Heart right ventricle (tissue), 16 donors: ENCODE measurements around the gene AGAP9. TPM values are rescaled to one million over a fixed set of nuclear protein-coding genes. Genes with fewer than 3 reads are reported as not detected.
"Not testable (repeated sequence)": the region's sequence is repeated elsewhere in the genome, so short reads cannot be mapped to it uniquely, and the experiment has no call there.

Experiments used
- ATAC-seq, 8 donors: fragments of 200-7000 bp; cut with Tn5 transposase; one replicate each; pipeline ENCODE4 v1.9.1; 2020; ENCODE audit warnings: mild to moderate bottlenecking in 8 of 8, moderate library complexity in 8 of 8, moderate number of reproducible peaks in 1 of 8
- DNase-seq, 2 donors: peaks; one replicate each; pipeline ENCODE4 v3.0.0-alpha.2; 2020
- H3K27ac ChIP-seq, 10 donors: fragments of 200-600 bp; sonication (generic) in 2 of 10; one replicate each; pipeline versions ENCODE4 v1.5.0 to v1.8.0; 2020 to 2022; ENCODE audit warnings: mild to moderate bottlenecking in 3 of 10
- H3K27me3 ChIP-seq, 7 donors: fragments of 200-600 bp; one replicate each; pipeline ENCODE4 v1.8.0; 2021 to 2022; ENCODE audit warnings: mild to moderate bottlenecking in 2 of 7
- H3K36me3 ChIP-seq, 9 donors: fragments of 200-600 bp; sonication (generic) in 1 of 9; one replicate each; pipeline versions ENCODE4 v1.5.0 to v1.8.0; 2020 to 2022; ENCODE audit warnings: mild to moderate bottlenecking in 2 of 9
- H3K4me1 ChIP-seq, 9 donors: fragments of 200-600 bp; sonication (generic) in 1 of 9; one replicate each; pipeline versions ENCODE4 v1.5.0 to v1.8.0; 2020 to 2022; ENCODE audit warnings: mild to moderate bottlenecking in 4 of 9
- H3K4me3 ChIP-seq, 10 donors: fragments of 200-600 bp; sonication (generic) in 2 of 10; one replicate each; pipeline versions ENCODE4 v1.5.0 to v1.8.0; 2020 to 2022; ENCODE audit warnings: mild to moderate bottlenecking in 7 of 10, moderate library complexity in 2 of 10
- H3K9me3 ChIP-seq, 11 donors: fragments of 200-600 bp in 10 of 11; sonication (generic) in 2 of 11; one replicate each; pipeline versions ENCODE4 v1.5.0 to v1.8.0; 2013 to 2022; ENCODE audit warnings: mild to moderate bottlenecking in 2 of 11, control low read depth in 1 of 11, moderate library complexity in 1 of 11
- CTCF ChIP-seq, 9 donors: fragments of 200-600 bp; sonication (generic) in 2 of 9; IDR thresholded peaks; one replicate each; pipeline versions ENCODE4 v1.5.0 to v1.8.0; 2021 to 2022; ENCODE audit warnings: antibody characterized with exemption in 9 of 9, mild to moderate bottlenecking in 5 of 9, moderate library complexity in 1 of 9
- WGBS, 2 donors: extraction: QIAGEN DNeasy Blood & Tissue Kit; methylation state at CpG; one replicate each; pipeline ENCODE4 v1.1.7; 2013; ENCODE audit warnings: inconsistent platforms in 1 of 2; 5-methylcytosine and 5-hydroxymethylcytosine counted together
- intact Hi-C, 10 donors: fragments of 100-400 bp; cut with DNase I; formaldehyde crosslinking; loops; one replicate each; pipeline versions ENCODE4 v1.11.1 to v1.14.2; 2022
- polyA plus RNA-seq, 2 donors: library from polyadenylated mRNA; stranded (reverse); fragments of 200-250 nt; gene quantifications; one replicate each; pipeline ENCODE4 v1.2.3, GENCODE V29; 2013
- total RNA-seq, 10 donors: library from RNA; stranded (reverse); fragmentation: NEBNext Ultra II Directional in 3 of 10; extraction: Animal tissue kit (Norgen Biotek cat#: 25700) in 3 of 10; gene quantifications; one replicate each; pipeline versions ENCODE4 v1.2.1 to v1.2.4, GENCODE V29; 2021 to 2023
- donor health status: Arrhythmogenic right ventricular cardiomyopathy.
- donor health status: ischemic (EF 13 %, LVEDD 7.1; RV severe dilation, severe dysfunction).
- donor health status: healthy with polysubstance abuse.
- donor health status: DM: no; HTN: yes; CAD: no.
- donor health status: DM: no; HTN: no; CAD: no.
- donor health status: ischemic (EF 25% LVEDD 6.9; RV normal size, moderate dysfunction).
- donor health status: ischemic (EF 25% LVEDD 5.7; RV mildly dilated, moderate dysfunction).
- donor health status: healthy.
- donor health status: DM: yes; HTN: yes; CAD: no.
- donor health status: Ischemic cardiomyopathy.
- donor health status: ischemic (EF 35%, LVEDD 5.7; RV mildly dilated, moderate dysfunction).
- donor health status: nonischemic (EF 11% LVEDD 7.7; RV severe dilation, severe dysfunction).
- donor health status: DM: yes; HTN: yes; CAD: no.
- donor health status: PGD.
- donor health status: ischemic (EF 29% LVEDD 5.4; RV normal size, mild dysfunction).
- donor health status: nonischemic (EF 23%, LVEDD 6.1; RV moderate dilation, normal function).

Gene AGAP9
- total and polyA plus RNA-seq, 12 donors, result 1.4 to 24.7 (median 2.5) TPM

- H3K36me3 ChIP-seq, H3K9me3 ChIP-seq, H3K4me1 ChIP-seq, H3K27ac ChIP-seq, H3K27me3 ChIP-seq, intact Hi-C loops: not testable (repeated sequence)
- H3K4me3 ChIP-seq, result peak overlapping the region in 6 of 10 donors; percentile 10 to 39 (median 18)
- WGBS, 2 donors, result 2 to 4% methylated on average over 26 to 28 of the region's 37 CpGs
- peak; percentile 31 to 48 for DNase-seq
- peak; percentile 86 to 93 (median 90) for ATAC-seq
- TF ChIP-seq CTCF (IDR thresholded peaks at IDR 0.05), result peak in 7 of 9 donors; percentile 26 to 49 (median 38)
These were observed 62.2 kb downstream of the AGAP9 start for GRCh38 chr10:47461261-47461687.

- H3K27ac ChIP-seq, result no peak overlapping the region
- H3K4me1 ChIP-seq, result no peaks in the 10 kb centered on the region
- TF ChIP-seq CTCF (IDR thresholded peaks at IDR 0.05), result no peak
- 67 to 77% methylated on average over 4 of the region's 4 CpGs for WGBS, 2 donors
- H3K36me3 ChIP-seq, result no peaks in the 10 kb centered on the region
- H3K9me3 ChIP-seq, result no peaks in the 10 kb centered on the region
- no peak for ATAC-seq
- intact Hi-C loops, result no loop called here
- H3K27me3 ChIP-seq, result peaks cover 0 to 3% (median 0%) of the 10 kb centered on the region in 7 donors
- H3K4me3 ChIP-seq, result no peak overlapping the region
- DNase-seq, result no peak
These were observed 64.8 kb downstream of the AGAP9 start for GRCh38 chr10:47458466-47459154.

DNA sequence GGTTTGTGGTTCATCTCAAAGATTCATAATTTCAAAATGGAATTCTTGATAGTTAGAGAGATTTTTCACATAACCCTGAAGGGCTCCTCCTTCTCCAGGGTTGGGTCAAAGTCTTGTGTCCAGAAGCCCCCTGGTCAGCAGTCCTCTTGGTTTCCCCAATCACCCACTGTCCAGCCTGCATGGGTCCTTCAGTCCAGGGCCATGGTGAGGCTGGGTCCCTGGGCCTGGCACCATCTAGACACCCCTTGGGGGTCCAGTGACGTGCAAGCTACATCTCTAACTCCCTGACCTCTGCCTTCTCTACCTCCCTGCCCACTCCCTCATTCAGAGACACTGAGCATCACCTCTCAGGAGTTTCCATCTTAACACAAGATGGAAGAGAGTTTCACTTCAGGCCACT is 65.6 kb downstream of the AGAP9 start:
- ATAC-seq (no peak), DNase-seq (no peak)
- H3K4me3 ChIP-seq, result no peak overlapping the region
- no peak overlapping the region for H3K27ac ChIP-seq
- peaks cover 0 to 6% (median 0%) of the 10 kb centered on the region in 7 donors for H3K27me3 ChIP-seq
- intact Hi-C loops, result no loop called here
- H3K36me3 ChIP-seq, result no peaks in the 10 kb centered on the region
- no peaks in the 10 kb centered on the region for H3K4me1 ChIP-seq
- 87 to 95% methylated on average over 1 of the region's 1 CpG for WGBS, 2 donors
- H3K9me3 ChIP-seq, result no peaks in the 10 kb centered on the region
- TF ChIP-seq CTCF (IDR thresholded peaks at IDR 0.05), result no peak

- Histone ChIP-seq H3K4me1 (no peaks in the 10 kb centered on the region), H3K4me3 (no peak overlapping the region), H3K27me3 (peaks cover 0 to 8% (median 0%) of the 10 kb centered on the region in 7 donors), H3K9me3 (no peaks in the 10 kb centered on the region), H3K27ac (no peak overlapping the region), H3K36me3 (no peaks in the 10 kb centered on the region)
- no peak for TF ChIP-seq CTCF (IDR thresholded peaks at IDR 0.05)
- WGBS, 2 donors, result 93 to 100% methylated on average over 1 of the region's 1 CpG
- ATAC-seq, result no peak
- no peak for DNase-seq
- intact Hi-C loops, result no loop called here
These were observed 66.0 kb downstream of the AGAP9 start for GRCh38 chr10:47457528-47457820.
